GM21786 (cell line): ENCODE data around the gene RASA3.

Source experiments
- ATAC-seq: cut with Tn5 transposase; IDR thresholded peaks from one replicate; pipeline ENCODE4 v1.9.1; 2021; ENCODE audit not compliant: unreplicated experiment

The RASA3 gene

GRCh38 chr13:113974304-113975281 is 157.8 kb downstream of the RASA3 start:
- no peak for ATAC-seq

GRCh38 chr13:113973218-113974164 is 158.9 kb downstream of the RASA3 start, which contains the start of gene C13orf46:
Gene C13orf46, minus strand, starts transcription at chr13:113974076. Its CDS starts 79 bp downstream, at chr13:113973997.
- ATAC-seq: no peak

- ATAC-seq: no peak
Observed at GRCh38 chr13:113972451-113973217, 159.8 kb downstream of the RASA3 start.

- no peak for ATAC-seq
Observed at GRCh38 chr13:113971471-113972231, 160.8 kb downstream of the RASA3 start.

GRCh38 chr13:113970810-113971470 is 161.5 kb downstream of the RASA3 start:
- ATAC-seq: no peak

GRCh38 chr13:113969973-113970611 is 162.3 kb downstream of the RASA3 start:
- no peak for ATAC-seq

GRCh38 chr13:113969311-113969972 is 163.0 kb downstream of the RASA3 start:
- ATAC-seq: no peak

- ATAC-seq: no peak
Observed at GRCh38 chr13:113968463-113969310, 163.7 kb downstream of the RASA3 start.

- no peak for ATAC-seq
Observed at GRCh38 chr13:113967729-113968462, 164.5 kb downstream of the RASA3 start.

- no peak for ATAC-seq
Observed at GRCh38 chr13:113967206-113967720, 165.2 kb downstream of the RASA3 start.

GRCh38 chr13:113965968-113966884 is 166.2 kb downstream of the RASA3 start:
- ATAC-seq: no peak

- ATAC-seq: no peak
Observed at GRCh38 chr13:113965383-113965874, 167.0 kb downstream of the RASA3 start.

GRCh38 chr13:113964251-113964995 is 168.0 kb downstream of the RASA3 start:
- ATAC-seq: no peak

GRCh38 chr13:113963376-113963775 is 169.0 kb downstream of the RASA3 start:
- no peak for ATAC-seq

- no peak for ATAC-seq
Observed at GRCh38 chr13:113962975-113963374, 169.4 kb downstream of the RASA3 start.
